IMR-90 (cell line): ENCODE measurements around the gene GPR157. TPM values are rescaled to one million over a fixed set of nuclear protein-coding genes. Genes with fewer than 3 reads are reported as not detected.
A peak's percentile ranks its signal among the peaks of the same experiment; 100 is the strongest.

Experiments
- ATAC-seq: fragments of 200-7000 bp; cut with Tn5 transposase; 2 replicates; pipeline ENCODE4 v1.9.1; 2020; ENCODE audit warnings: low read depth, mild to moderate bottlenecking, moderate library complexity
- BruUV-seq: library from RNA; stranded (reverse); fragments of 400-500 nt; replicated peaks from 2 replicates; lab custom pipeline; 2021; lab: Mats Ljungman, UMichigan
- CTCF ChIA-PET: fragments of 300-600 bp; formaldehyde crosslinking; extraction: SDS; loops from one replicate; lab custom pipeline; 2021; ENCODE audit warnings: antibody characterized with exemption; lab: Yijun Ruan, JAX
- POLR2A ChIA-PET: fragments of 300-600 bp; sonication (Branson Sonifier 250); formaldehyde crosslinking; loops from one replicate; lab custom pipeline; 2022; ENCODE audit warnings: antibody characterized with exemption; ENCODE audit not compliant: unreplicated experiment; lab: Charles Lee
- DNase-seq: peaks from one replicate; pipeline ENCODE4 v3.0.0; 2013
- H2AFZ ChIP-seq: replicated peaks from 2 replicates; pipeline ENCODE3; 2013; ENCODE audit warnings: low read length, mild to moderate bottlenecking; ENCODE audit not compliant: poor library complexity
- H2AK5ac ChIP-seq: 2 replicates; pipeline ENCODE4 v1.6.1; 2013; ENCODE audit warnings: low read depth, low read length, inconsistent platforms
- H2AK9ac ChIP-seq: replicated peaks from 2 replicates; pipeline ENCODE3; 2013; ENCODE audit warnings: mild to moderate bottlenecking, low read depth, low read length, moderate library complexity; ENCODE audit not compliant: poor library complexity
- H2BK120ac ChIP-seq: 2 replicates; pipeline ENCODE4 v1.6.1; 2013; ENCODE audit warnings: low read depth, low read length, inconsistent platforms
- H2BK15ac ChIP-seq: 3 replicates; pipeline ENCODE4 v1.6.1; 2013; ENCODE audit warnings: low read depth, low read length, inconsistent platforms
- H2BK20ac ChIP-seq: 2 replicates; pipeline ENCODE4 v1.6.1; 2013; ENCODE audit warnings: low read depth, mild to moderate bottlenecking, inconsistent platforms, low read length, moderate library complexity
- H2BK5ac ChIP-seq: 2 replicates; pipeline ENCODE4 v1.6.1; 2013; ENCODE audit warnings: mild to moderate bottlenecking, low read depth, low read length, inconsistent platforms; ENCODE audit not compliant: poor library complexity, severe bottlenecking
- H3K14ac ChIP-seq: replicated peaks from 2 replicates; pipeline ENCODE4 v1.6.1; 2013; ENCODE audit warnings: low read depth, low read length, inconsistent platforms
- H3K18ac ChIP-seq: 2 replicates; pipeline ENCODE4 v1.6.1; 2013; ENCODE audit warnings: low read depth, low read length, control low read depth
- H3K23ac ChIP-seq: 2 replicates; pipeline ENCODE4 v1.6.1; 2013; ENCODE audit warnings: low read depth, low read length, inconsistent platforms
- H3K27ac ChIP-seq: 2 replicates; pipeline ENCODE4 v1.5.1; 2013; ENCODE audit warnings: mild to moderate bottlenecking, control low read depth, low read length; ENCODE audit not compliant: insufficient read depth
- H3K27me3 ChIP-seq: 2 replicates; pipeline ENCODE4 v1.6.1; 2013; ENCODE audit warnings: low read length; ENCODE audit not compliant: control insufficient read depth, insufficient read depth
- H3K36me3 ChIP-seq: 2 replicates; pipeline ENCODE4 v1.6.1; 2013; ENCODE audit warnings: low read length, mixed read lengths; ENCODE audit not compliant: control insufficient read depth, insufficient read depth
- H3K4ac ChIP-seq: 2 replicates; pipeline ENCODE4 v1.6.1; 2013; ENCODE audit warnings: low read depth, low read length, inconsistent platforms
- H3K4me1 ChIP-seq: 2 replicates; pipeline ENCODE4 v1.6.1; 2013; ENCODE audit warnings: low read length, mixed read lengths; ENCODE audit not compliant: control insufficient read depth, insufficient read depth
- H3K4me2 ChIP-seq: 2 replicates; pipeline ENCODE4 v1.6.1; 2013; ENCODE audit warnings: low read depth, mild to moderate bottlenecking, control low read depth, low read length, moderate library complexity
- H3K4me3 ChIP-seq: 2 replicates; pipeline ENCODE4 v1.5.1; 2013; ENCODE audit warnings: low read depth, mild to moderate bottlenecking, control low read depth, low read length, moderate library complexity; ENCODE audit not compliant: insufficient read depth
- H3K56ac ChIP-seq: 2 replicates; pipeline ENCODE4 v1.6.1; 2013; ENCODE audit warnings: low read length, inconsistent platforms; ENCODE audit not compliant: insufficient read depth; ENCODE audit errors: extremely low read depth
- H3K79me1 ChIP-seq, 2 experiments: 2 replicates each; pipeline ENCODE4 v1.6.1; 2013; ENCODE audit warnings: low read length in 2 of 2, inconsistent platforms in 1 of 2, low read depth in 1 of 2
- H3K9ac ChIP-seq: 2 replicates; pipeline ENCODE4 v1.6.1; 2013; ENCODE audit warnings: low read depth, low read length, control low read depth
- H3K9me1 ChIP-seq: 2 replicates; pipeline ENCODE4 v1.6.1; 2013; ENCODE audit warnings: low read length, inconsistent platforms; ENCODE audit not compliant: insufficient read depth
- H3K9me3 ChIP-seq: 2 replicates; pipeline ENCODE4 v1.6.1; 2013; ENCODE audit warnings: low read length; ENCODE audit not compliant: control insufficient read depth, insufficient read depth
- H4K20me1 ChIP-seq: 2 replicates; pipeline ENCODE4 v1.6.1; 2013; ENCODE audit warnings: low read length, inconsistent platforms; ENCODE audit not compliant: insufficient read depth
- H4K5ac ChIP-seq: 2 replicates; pipeline ENCODE4 v1.6.1; 2013; ENCODE audit warnings: mild to moderate bottlenecking, low read depth, low read length, control low read depth
- H4K8ac ChIP-seq, 2 experiments: 2 replicates each; pipeline ENCODE4 v1.6.1; 2013; ENCODE audit warnings: low read depth in 2 of 2, low read length in 2 of 2, control low read depth in 1 of 2, inconsistent platforms in 1 of 2
- H4K91ac ChIP-seq: 2 replicates; pipeline ENCODE4 v1.6.1; 2013; ENCODE audit warnings: low read depth, low read length, inconsistent platforms; ENCODE audit not compliant: insufficient read depth
- BHLHE40 ChIP-seq: fragments of 150-350 bp; IDR thresholded peaks from 2 replicates; pipeline ENCODE4 v1.6.1; 2016; ENCODE audit warnings: mild to moderate bottlenecking, low read depth, low read length
- CEBPB ChIP-seq: IDR thresholded peaks from 2 replicates; pipeline ENCODE4 v1.6.1; 2012; ENCODE audit warnings: low read depth, low read length, improper control_type of control experiment
- CHD1 ChIP-seq: IDR thresholded peaks from 2 replicates; pipeline ENCODE4 v1.6.1; 2012; ENCODE audit warnings: low read depth, low read length, improper control_type of control experiment
- CTCF ChIP-seq: conservative IDR thresholded peaks from 2 replicates; pipeline ENCODE4 v1.5.1; 2012; ENCODE audit warnings: mild to moderate bottlenecking, low read depth, low read length, improper control_type of control experiment
- ELK1 ChIP-seq: fragments of 150-350 bp; IDR thresholded peaks from 2 replicates; pipeline ENCODE4 v1.6.1; 2016; ENCODE audit warnings: low read depth, mild to moderate bottlenecking, low read length, moderate library complexity, borderline replicate concordance
- FOS ChIP-seq: fragments of 150-350 bp; IDR thresholded peaks from 2 replicates; pipeline ENCODE4 v1.6.1; 2016; ENCODE audit warnings: low read depth, low read length
- MAZ ChIP-seq: IDR thresholded peaks from 2 replicates; pipeline ENCODE4 v1.6.1; 2012; ENCODE audit warnings: low read depth, mild to moderate bottlenecking, low read length, improper control_type of control experiment, moderate library complexity, borderline replicate concordance
- MXI1 ChIP-seq: IDR thresholded peaks from 2 replicates; pipeline ENCODE4 v1.6.1; 2012; ENCODE audit warnings: low read depth, mild to moderate bottlenecking, low read length, moderate library complexity, borderline replicate concordance
- NFE2L2 ChIP-seq: fragments of 150-350 bp; IDR thresholded peaks from 2 replicates; pipeline ENCODE4 v1.6.1; 2016; ENCODE audit warnings: low read depth, mild to moderate bottlenecking, low read length
- POLR2A ChIP-seq: IDR thresholded peaks from 2 replicates; pipeline ENCODE4 v1.6.1; 2012; ENCODE audit warnings: mild to moderate bottlenecking, low read depth, low read length
- RAD21 ChIP-seq: IDR thresholded peaks from 2 replicates; pipeline ENCODE4 v1.6.1; 2012; ENCODE audit warnings: low read length, improper control_type of control experiment
- RCOR1 ChIP-seq: IDR thresholded peaks from 2 replicates; pipeline ENCODE4 v1.6.1; 2012; ENCODE audit warnings: mild to moderate bottlenecking, low read length, improper control_type of control experiment; ENCODE audit not compliant: insufficient replicate concordance
- RFX5 ChIP-seq: IDR thresholded peaks from 2 replicates; pipeline ENCODE4 v1.8.0; 2012; ENCODE audit warnings: low read depth, mild to moderate bottlenecking, low read length, moderate library complexity
- SMC3 ChIP-seq: fragments of 150-350 bp; IDR thresholded peaks from 2 replicates; pipeline ENCODE4 v1.6.1; 2016; ENCODE audit warnings: low read depth, mild to moderate bottlenecking, antibody characterized with exemption, low read length, moderate library complexity
- USF2 ChIP-seq: fragments of 150-350 bp; IDR thresholded peaks from 2 replicates; pipeline ENCODE4 v1.6.1; 2017; ENCODE audit warnings: mild to moderate bottlenecking, antibody characterized with exemption, low read length, low read depth
- WGBS, 2 experiments: methylation state at CpG; one replicate each; pipeline versions ENCODE4 v1.1.5 to v1.1.7; 2013; ENCODE audit warnings: missing lambda C conversion rate in 2 of 2; ENCODE audit not compliant: insufficient read length in 1 of 2; ENCODE audit errors: extremely low coverage in 2 of 2; 5-methylcytosine and 5-hydroxymethylcytosine counted together
- dilution Hi-C: fragments of 300-500 bp; cut with HindIII; formaldehyde crosslinking; loops from one replicate; pipeline ENCODE4 v1.14.3; 2018; ENCODE audit warnings: low sequenced_read_pairs; ENCODE audit not compliant: unreplicated experiment
- in situ Hi-C: fragments of 300-500 bp; cut with MboI; formaldehyde crosslinking; loops from 3 replicates; pipeline ENCODE4 v1.14.3; 2019; ENCODE audit warnings: low sequenced_read_pairs, inconsistent platforms, mixed read lengths
- intact Hi-C: fragments of 100-400 bp; cut with micrococcal nuclease; formaldehyde crosslinking; loops from 2 replicates; pipeline ENCODE4 v1.10.0; 2022
- polyA plus RNA-seq, 3 experiments: library from polyadenylated mRNA; depleted of rRNA; stranded (reverse); fragments of >200 nt; gene quantifications; 2 replicates each; pipeline ENCODE4 v1.2.3, GENCODE V29; 2012; ENCODE audit warnings: low replicate concordance in 1 of 3
- total RNA-seq: library from RNA; depleted of rRNA; stranded (reverse); fragments of >200 nt; gene quantifications from 2 replicates; pipeline ENCODE4 v1.2.3, GENCODE V29; 2012

Gene GPR157
- total and polyA plus RNA-seq, 2 of the 4 experiments (the other 2 are of a cell fraction): 1.8 to 2.7 TPM

GRCh38 chr1:9078015-9078751 is 50.7 kb downstream of the GPR157 start:
- intact Hi-C loops: no loop called here
- Histone ChIP-seq H3K9me3 (no peaks in the 10 kb centered on the region), H3K4me1 (peaks cover 2% of the 10 kb centered on the region; the same call in 1 of the 2 replicates), H3K4me3 (no peak overlapping the region), H3K23ac (no peak overlapping the region), H2BK5ac (no peak overlapping the region), H3K27ac (no peak overlapping the region), H3K9ac (no peak overlapping the region), H3K27me3 (peaks cover 16% of the 10 kb centered on the region), H4K20me1 (no peaks in the 10 kb centered on the region), H2AK9ac (no peak overlapping the region), H3K4me2 (no peak overlapping the region), H3K79me1 (no peaks in the 10 kb centered on the region), H2BK120ac (no peak overlapping the region), H2AK5ac (no peak overlapping the region), H3K36me3 (no peaks in the 10 kb centered on the region), H3K9me1 (no peaks in the 10 kb centered on the region), H3K14ac (no peak overlapping the region), H4K91ac (no peak overlapping the region), H2BK20ac (no peak overlapping the region), H4K5ac (no peak overlapping the region), H2AFZ (no peak overlapping the region), H4K8ac (no peak overlapping the region), H3K18ac (no peak overlapping the region), H3K56ac (no peak overlapping the region), H2BK15ac (no peak overlapping the region), H3K4ac (no peak overlapping the region)
- ATAC-seq: peak; percentile 56
- ChIA-PET CTCF (interaction anchor here (0.8 kb wide), 1 partner anchor 73 kb away, joined by 4 read pairs; no protein-coding TSS in a partner anchor), POLR2A (no interaction called here)
- peak; percentile 65 for DNase-seq
- dilution Hi-C loops: no loop called here
- 100% methylated on average over 1 of the region's 9 CpGs; no CpG with 5 or more reads in 1 of the 2 experiments for WGBS, 2 experiments
- in situ Hi-C loops: no loop called here
- no TSS peak for BruUV-seq
- TF ChIP-seq RFX5 (no peak), CHD1 (no peak), FOS (no peak), POLR2A (no peak), MAZ (no peak), CTCF (no peak), MXI1 (no peak), SMC3 (no peak), ELK1 (no peak), CEBPB (no peak), USF2 (no peak), RCOR1 (no peak), RAD21 (no peak), BHLHE40 (no peak), NFE2L2 (no peak)
